Head of caudate nucleus (tissue), 42 donors: Measurements from ENCODE around the gene MRTFA.
"Not testable (repeated sequence)": the region's sequence is repeated elsewhere in the genome, so short reads cannot be mapped to it uniquely, and the experiment has no call there.

Experiments used
- DNase-seq, 42 donors: peaks; one replicate each; pipeline versions ENCODE4 v3.0.0 to v3.0.0-alpha.2; 2020 to 2021; ENCODE audit warnings: mixed read lengths in 7 of 42
- intact Hi-C: fragments of 100-400 bp; cut with DNase I; formaldehyde crosslinking; loops from one replicate; pipeline ENCODE4 v1.15.0; 2022

The MRTFA gene

GRCh38 chr22:40536149-40536548 is 100.4 kb downstream of the MRTFA start:
- intact Hi-C loops = not testable (repeated sequence)

GRCh38 chr22:40535642-40536041 is 100.9 kb downstream of the MRTFA start:
- DNase-seq = no peak

More at GRCh38 chr22:40536149-40536548, 100.4 kb downstream of the MRTFA start:
- not testable (repeated sequence) for DNase-seq

GRCh38 chr22:40535189-40535512 is 101.4 kb downstream of the MRTFA start:
- intact Hi-C loops = no loop called here

More at GRCh38 chr22:40535642-40536041, 100.9 kb downstream of the MRTFA start:
- intact Hi-C loops = no loop called here

GRCh38 chr22:40534379-40535188 is 101.9 kb downstream of the MRTFA start:
- peak in 23 of 42 donors; percentile 19 to 75 (median 35) for DNase-seq
- intact Hi-C loops = loop anchor here (5.0 kb wide), 1 partner anchor 103 kb away; the partner anchor contains the start of gene MRTFA

More at GRCh38 chr22:40535189-40535512, 101.4 kb downstream of the MRTFA start:
- no peak for DNase-seq

- DNase-seq = peak in 10 of 42 donors; percentile 5 to 54 (median 24)
- intact Hi-C loops = loop anchor here (5.0 kb wide), 1 partner anchor 103 kb away; the partner anchor contains the start of gene MRTFA
These were observed 102.7 kb downstream of the MRTFA start for GRCh38 chr22:40533712-40534378.

- intact Hi-C loops = loop anchor here (5.0 kb wide), 1 partner anchor 105 kb away; the partner anchor contains the start of gene MRTFA
- DNase-seq = no peak
These were observed 104.3 kb downstream of the MRTFA start for GRCh38 chr22:40531951-40532900.

- intact Hi-C loops = loop anchor here (5.0 kb wide), 1 partner anchor 107 kb away; the partner anchor contains the start of gene MRTFA
These were observed 106.1 kb downstream of the MRTFA start for GRCh38 chr22:40530391-40530790.

GRCh38 chr22:40529821-40530220 is 106.7 kb downstream of the MRTFA start:
- DNase-seq = no peak
- intact Hi-C loops = loop anchor here (5.0 kb wide), 1 partner anchor 107 kb away; the partner anchor contains the start of gene MRTFA

More at GRCh38 chr22:40530391-40530790, 106.1 kb downstream of the MRTFA start:
- DNase-seq = not testable (repeated sequence)

GRCh38 chr22:40526960-40527359 is 109.6 kb downstream of the MRTFA start:
- intact Hi-C loops = no loop called here
- DNase-seq = no peak

- intact Hi-C loops = no loop called here
- DNase-seq = peak; percentile 14 to 83 (median 53)
These were observed 111.2 kb downstream of the MRTFA start for GRCh38 chr22:40525250-40525884.

GRCh38 chr22:40524392-40525249 is 111.9 kb downstream of the MRTFA start:
- intact Hi-C loops = no loop called here
- no peak for DNase-seq

GRCh38 chr22:40522141-40522540 is 114.4 kb downstream of the MRTFA start:
- DNase-seq = no peak
- intact Hi-C loops = no loop called here

- intact Hi-C loops = no loop called here
These were observed 115.5 kb downstream of the MRTFA start for GRCh38 chr22:40521046-40521445.

GRCh38 chr22:40520562-40520961 is 116.0 kb downstream of the MRTFA start:
- intact Hi-C loops = no loop called here
- no peak for DNase-seq

More at GRCh38 chr22:40521046-40521445, 115.5 kb downstream of the MRTFA start:
- DNase-seq = no peak

- intact Hi-C loops = no loop called here
- DNase-seq = no peak
These were observed 116.6 kb downstream of the MRTFA start for GRCh38 chr22:40519948-40520331.

- DNase-seq = no peak
- intact Hi-C loops = no loop called here
These were observed 117.1 kb downstream of the MRTFA start for GRCh38 chr22:40519284-40519947.

- no peak for DNase-seq
- intact Hi-C loops = no loop called here
These were observed 117.7 kb downstream of the MRTFA start for GRCh38 chr22:40518840-40519239.
